GM18951 (cell line): ENCODE measurements around the gene EFCAB11.
"Not testable (repeated sequence)": the region's sequence is repeated elsewhere in the genome, so short reads cannot be mapped to it uniquely, and the experiment has no call there.

Experiments
- POLR2A ChIP-seq: IDR thresholded peaks from 4 replicates; pipeline ENCODE4 v1.6.1; 2011; ENCODE audit warnings: mild to moderate bottlenecking; ENCODE audit not compliant: insufficient read length, insufficient read depth; ENCODE audit errors: extremely low read depth
- in situ Hi-C: fragments of 300-500 bp; cut with MboI; formaldehyde crosslinking; loops from one replicate; pipeline ENCODE4 v1.12.0; 2022; ENCODE audit warnings: low sequenced_read_pairs, mixed read lengths, inconsistent platforms; ENCODE audit not compliant: unreplicated experiment

EFCAB11 gene

GRCh38 chr14:89912667-89913211 is 41.8 kb downstream of the EFCAB11 start:
- TF ChIP-seq POLR2A: no peak
- in situ Hi-C loops: loop anchor here (5.0 to 10.0 kb wide), 2 partner anchors 488 to 865 kb away; no protein-coding TSS in a partner anchor

- in situ Hi-C loops: loop anchor here (5.0 to 10.0 kb wide), 2 partner anchors 487 to 865 kb away; no protein-coding TSS in a partner anchor
- TF ChIP-seq POLR2A: no peak
Measured at GRCh38 chr14:89912221-89912620, 42.3 kb downstream of the EFCAB11 start.

DNA sequence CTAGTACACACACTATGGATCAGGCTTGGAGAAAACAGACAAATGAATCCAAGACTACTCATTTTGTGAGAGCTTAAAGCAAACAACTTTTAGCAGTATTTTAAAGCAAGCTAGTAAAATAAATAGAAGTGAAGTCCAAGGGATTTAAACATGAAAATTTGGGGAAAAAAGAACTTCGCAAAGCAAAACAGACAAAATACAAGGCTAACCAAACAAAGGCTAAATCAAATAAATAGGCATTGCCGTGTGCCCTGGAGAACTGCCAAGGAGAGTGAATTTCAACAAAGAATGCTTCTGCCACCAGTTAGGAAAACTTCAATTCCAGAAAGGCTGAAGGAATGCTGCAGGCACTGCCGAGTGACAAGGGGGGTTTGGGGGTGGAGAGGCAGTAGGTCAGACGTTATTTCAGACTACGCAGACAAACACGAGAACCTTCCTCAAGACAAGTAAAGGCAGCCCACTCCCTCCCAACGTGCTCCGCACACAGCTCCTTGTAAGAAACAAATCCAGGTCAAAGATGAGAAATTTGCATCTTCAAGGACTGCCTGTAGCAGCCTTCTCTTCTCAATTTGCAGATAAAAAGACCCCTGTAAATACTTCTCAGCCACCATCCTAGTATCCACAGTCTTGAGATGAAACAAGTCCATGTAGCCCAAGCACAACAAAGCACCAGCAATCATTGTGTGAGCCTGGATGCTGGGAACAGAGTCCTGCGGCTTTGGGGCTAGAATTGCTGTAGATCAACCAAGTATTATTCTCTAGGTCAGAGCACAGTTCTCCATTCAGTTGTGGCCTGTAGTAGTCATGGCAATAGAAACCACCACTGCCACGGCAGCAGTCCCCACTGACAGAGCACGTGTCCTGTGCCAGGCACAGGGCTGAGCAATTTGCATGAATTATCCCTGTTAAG is 43.3 kb downstream of the EFCAB11 start:
- in situ Hi-C loops: loop anchor here (5.0 to 10.0 kb wide), 2 partner anchors 486 to 864 kb away; no protein-coding TSS in a partner anchor
- no peak for TF ChIP-seq POLR2A

GRCh38 chr14:89910691-89911009 is 43.9 kb downstream of the EFCAB11 start:
- in situ Hi-C loops: loop anchor here (5.0 to 10.0 kb wide), 2 partner anchors 486 to 863 kb away; no protein-coding TSS in a partner anchor
- no peak for TF ChIP-seq POLR2A

DNA sequence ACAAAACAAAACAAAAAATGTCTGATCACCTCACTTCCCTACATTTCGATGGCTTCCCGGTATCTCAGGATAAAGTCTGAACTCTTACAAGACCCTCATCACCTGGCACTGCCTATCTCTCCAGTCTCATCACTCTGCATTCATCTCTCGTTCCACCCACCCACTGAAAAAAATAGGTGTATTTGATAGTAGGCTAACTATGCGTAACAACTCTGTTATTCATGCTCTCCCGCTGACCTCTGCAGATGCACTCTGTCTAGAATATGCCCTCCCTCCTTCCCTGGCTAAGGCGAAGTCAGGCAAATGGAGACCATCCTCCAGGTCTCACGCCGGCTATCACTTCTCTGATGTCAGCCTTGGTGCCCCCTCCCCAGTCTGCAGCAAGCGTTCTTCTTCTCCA is 44.9 kb downstream of the EFCAB11 start:
- in situ Hi-C loops: no loop called here
- no peak for TF ChIP-seq POLR2A

DNA sequence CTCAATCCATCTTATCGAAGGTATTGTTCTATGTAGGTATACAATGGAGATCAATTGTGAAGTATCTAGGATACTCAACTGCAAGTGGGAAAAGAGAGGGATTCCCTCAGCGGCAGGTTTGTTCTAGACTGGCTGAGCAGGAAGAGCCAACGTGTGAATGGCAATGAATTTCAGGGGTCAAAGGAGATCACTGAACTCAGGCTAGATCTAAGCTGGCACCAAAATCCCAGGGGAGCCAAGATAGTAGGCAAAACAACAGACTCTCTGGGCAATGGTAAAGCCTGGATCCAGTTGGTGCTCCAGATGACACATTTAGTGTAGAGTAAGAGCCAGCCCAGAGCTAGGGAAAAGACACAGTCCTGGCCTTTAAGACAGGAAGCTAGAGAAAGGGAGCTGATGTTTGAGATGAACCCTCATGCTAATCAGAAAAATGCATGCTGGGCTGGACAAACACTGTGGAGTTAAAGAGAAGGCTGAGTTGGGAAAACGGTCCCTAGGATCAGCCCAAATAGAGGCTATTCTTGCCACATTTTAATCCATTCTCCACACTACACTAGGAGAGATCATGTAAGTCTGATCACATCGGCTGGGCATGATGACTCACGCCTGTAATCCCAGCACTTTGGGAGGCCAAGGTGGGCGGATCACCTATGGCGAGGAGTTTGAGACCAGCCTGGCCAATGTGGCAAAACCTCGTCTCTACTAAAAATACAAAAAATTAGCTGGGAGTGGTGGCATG is 45.6 kb downstream of the EFCAB11 start:
- in situ Hi-C loops: no loop called here
- no peak for TF ChIP-seq POLR2A

DNA sequence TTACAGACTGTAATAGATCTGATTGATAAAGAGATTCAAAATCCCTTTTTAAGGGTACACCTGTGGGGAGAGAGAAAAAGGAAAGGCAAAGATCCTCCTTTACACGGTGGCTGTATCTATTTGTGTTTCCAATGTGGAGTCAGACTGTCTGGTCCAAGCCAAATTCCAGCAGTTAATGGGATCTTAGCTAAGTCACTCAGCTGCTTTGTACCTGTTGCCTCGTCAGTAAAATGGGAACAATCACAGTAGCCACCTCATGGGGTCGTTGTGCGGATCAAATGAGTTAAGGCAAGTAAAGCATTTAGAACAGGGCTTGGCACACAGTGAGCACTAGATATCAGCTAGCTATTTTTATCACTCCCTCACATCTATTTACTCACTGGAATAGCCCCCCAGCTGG is 46.9 kb downstream of the EFCAB11 start:
- no peak for TF ChIP-seq POLR2A
- in situ Hi-C loops: no loop called here

GRCh38 chr14:89906000-89906399 is 48.5 kb downstream of the EFCAB11 start:
- in situ Hi-C loops: no loop called here
- TF ChIP-seq POLR2A: no peak

DNA sequence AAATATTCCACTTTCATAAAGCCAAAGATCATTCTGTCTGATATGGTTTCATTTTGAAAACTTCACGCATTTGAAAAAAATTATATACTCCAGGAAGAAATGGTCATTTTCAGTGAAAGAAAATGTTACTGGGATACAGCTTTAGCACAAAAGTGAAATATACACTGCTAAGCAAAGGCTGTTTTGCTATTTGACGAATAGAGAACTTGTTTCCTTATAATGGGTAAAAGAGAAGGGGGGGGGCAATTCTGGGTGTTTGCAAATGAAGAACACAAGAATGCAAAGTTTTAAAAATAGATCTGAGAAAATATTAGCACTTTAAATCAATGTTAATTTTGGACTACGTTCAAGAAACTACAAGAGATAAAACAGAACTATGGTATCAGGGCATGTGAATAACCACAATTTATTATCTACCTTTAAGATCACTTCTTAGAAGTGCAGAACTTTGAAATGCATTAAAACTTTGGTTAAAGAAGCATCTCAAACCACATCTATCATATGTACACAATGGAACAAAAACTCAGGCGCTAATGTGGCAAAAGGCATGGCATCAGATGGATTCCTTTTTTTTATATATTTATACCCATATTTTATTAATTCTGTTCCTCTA is 51.1 kb downstream of the EFCAB11 start:
- no peak for TF ChIP-seq POLR2A
- in situ Hi-C loops: no loop called here

- TF ChIP-seq POLR2A: no peak
- in situ Hi-C loops: no loop called here
Measured at GRCh38 chr14:89902881-89903280, 51.6 kb downstream of the EFCAB11 start.

GRCh38 chr14:89900802-89901201 is 53.7 kb downstream of the EFCAB11 start:
- in situ Hi-C loops: no loop called here

DNA sequence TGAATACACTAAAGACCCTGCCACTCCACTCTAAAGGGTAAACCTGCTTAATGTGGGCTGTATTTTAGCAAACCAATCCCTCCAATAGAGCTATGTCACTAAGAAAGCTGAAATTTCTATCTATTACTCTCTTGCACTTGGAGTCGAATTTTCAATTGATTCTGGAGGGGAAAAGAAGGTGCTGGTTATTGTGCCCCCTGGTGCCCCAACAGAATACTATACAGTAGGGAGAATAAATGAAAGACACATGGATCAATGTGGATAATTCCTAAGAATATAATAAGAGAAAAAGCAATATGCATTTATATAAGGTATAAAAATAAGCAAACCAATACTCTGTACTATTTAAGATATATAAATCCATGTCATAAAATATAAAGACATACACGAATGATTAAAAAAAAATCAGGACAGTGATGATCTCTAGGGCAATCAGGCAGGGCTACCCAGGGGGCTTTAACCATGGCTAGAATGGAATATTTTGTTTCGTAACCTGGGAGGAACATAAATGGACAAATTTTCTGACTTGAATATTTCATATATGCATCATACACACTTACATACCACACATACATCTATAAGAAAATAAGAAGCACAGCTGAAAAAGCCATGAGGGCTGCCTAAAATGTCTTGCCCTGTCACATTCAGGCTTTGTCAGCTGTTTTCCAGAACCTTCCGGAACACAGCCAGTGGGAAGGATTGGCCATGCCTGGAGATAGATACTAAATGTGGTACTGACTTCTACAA is 54.4 kb downstream of the EFCAB11 start:
- TF ChIP-seq POLR2A: no peak
- in situ Hi-C loops: no loop called here

More at GRCh38 chr14:89900802-89901201, 53.7 kb downstream of the EFCAB11 start:
- no peak for TF ChIP-seq POLR2A

GRCh38 chr14:89899291-89899690 is 55.2 kb downstream of the EFCAB11 start:
- TF ChIP-seq POLR2A: no peak
- in situ Hi-C loops: no loop called here

- in situ Hi-C loops: not testable (repeated sequence)
Measured at GRCh38 chr14:89893388-89893787, 61.1 kb downstream of the EFCAB11 start.
